Measurements from ENCODE around the gene ANAPC16.
A peak's percentile ranks its signal among the peaks of the same experiment; 100 is the strongest.
"Not testable (repeated sequence)": the region's sequence is repeated elsewhere in the genome, so short reads cannot be mapped to it uniquely, and the experiment has no call there.

The ANAPC16 gene

GRCh38 chr10:72245949-72246525 lies 30.2 kb downstream of the ANAPC16 start:
- DNase-seq = no peak

GRCh38 chr10:72248468-72249151 lies 32.8 kb downstream of the ANAPC16 start:
- DNase-seq = peak; percentile 64

GRCh38 chr10:72249176-72249862 lies 33.5 kb downstream of the ANAPC16 start:
- DNase-seq = not testable (repeated sequence)

- no peak for DNase-seq
Measured at GRCh38 chr10:72250666-72251065, 34.9 kb downstream of the ANAPC16 start.

- no peak for DNase-seq
Measured at GRCh38 chr10:72251635-72252034, 35.8 kb downstream of the ANAPC16 start.

GRCh38 chr10:72252972-72253371 lies 37.2 kb downstream of the ANAPC16 start:
- DNase-seq = no peak

- no peak for DNase-seq
Measured at GRCh38 chr10:72253578-72253977, 37.8 kb downstream of the ANAPC16 start.

- DNase-seq = no peak
Measured at GRCh38 chr10:72254813-72255568, 39.2 kb downstream of the ANAPC16 start.

- DNase-seq = no peak
Measured at GRCh38 chr10:72255977-72256729, 40.3 kb downstream of the ANAPC16 start.

GRCh38 chr10:72257051-72257892 lies 41.5 kb downstream of the ANAPC16 start:
- DNase-seq = no peak

GRCh38 chr10:72258617-72259016 lies 42.8 kb downstream of the ANAPC16 start:
- DNase-seq = no peak

- DNase-seq = no peak
Measured at GRCh38 chr10:72259491-72260238, 43.9 kb downstream of the ANAPC16 start.

- peak; percentile 71 for DNase-seq
Measured at GRCh38 chr10:72260239-72260975, 44.6 kb downstream of the ANAPC16 start.

- DNase-seq = peak; percentile 56
Measured at GRCh38 chr10:72260976-72261783, 45.4 kb downstream of the ANAPC16 start.

- DNase-seq = no peak
Measured at GRCh38 chr10:72261784-72262404, 46.1 kb downstream of the ANAPC16 start.

- no peak for DNase-seq
Measured at GRCh38 chr10:72263613-72264241, 47.9 kb downstream of the ANAPC16 start.

GRCh38 chr10:72264536-72264935 lies 48.7 kb downstream of the ANAPC16 start:
- no peak for DNase-seq

- no peak for DNase-seq
Measured at GRCh38 chr10:72265508-72265907, 49.7 kb downstream of the ANAPC16 start.

All from stimulated activated naive CD4-positive, alpha-beta T cell treated with Interleukin-2 at 50 U/mL for 16 hours (primary cell).